Trophoblast cell (in vitro differentiated cells and primary cell): Measurements from ENCODE around the gene TOLLIP.
"Not testable (repeated sequence)": the region's sequence is repeated elsewhere in the genome, so short reads cannot be mapped to it uniquely, and the experiment has no call there.

Experiments
- DNase-seq, 2 donors: peaks; one replicate each; pipeline ENCODE4 v3.0.0-alpha.2; 2016
- H2AFZ ChIP-seq: 2 replicates; pipeline ENCODE4 v1.6.1; 2013; ENCODE audit warnings: low read length, moderate library complexity, mild to moderate bottlenecking; ENCODE audit not compliant: insufficient read depth, poor library complexity
- H2AK5ac ChIP-seq: 2 replicates; pipeline ENCODE4 v1.6.1; 2013; ENCODE audit warnings: mild to moderate bottlenecking, low read length
- H2BK120ac ChIP-seq: 2 replicates; pipeline ENCODE4 v1.6.1; 2013; ENCODE audit warnings: low read length, mild to moderate bottlenecking, moderate library complexity; ENCODE audit not compliant: insufficient read depth, poor library complexity
- H2BK12ac ChIP-seq: 2 replicates; pipeline ENCODE4 v1.6.1; 2013; ENCODE audit warnings: mild to moderate bottlenecking, low read length, moderate library complexity
- H2BK5ac ChIP-seq: 2 replicates; pipeline ENCODE4 v1.6.1; 2013; ENCODE audit warnings: low read length, low read depth, moderate library complexity, mild to moderate bottlenecking; ENCODE audit not compliant: poor library complexity
- H3K14ac ChIP-seq: 2 replicates; pipeline ENCODE4 v1.6.1; 2013; ENCODE audit warnings: mild to moderate bottlenecking, low read length
- H3K18ac ChIP-seq: 2 replicates; pipeline ENCODE4 v1.6.1; 2013; ENCODE audit warnings: mild to moderate bottlenecking, low read length
- H3K23ac ChIP-seq: 2 replicates; pipeline ENCODE4 v1.6.1; 2013; ENCODE audit warnings: low read length
- H3K27ac ChIP-seq: 2 replicates; pipeline ENCODE4 v1.5.1; 2013; ENCODE audit warnings: low read depth, mild to moderate bottlenecking, inconsistent platforms, low read length, moderate library complexity
- H3K27me3 ChIP-seq: 2 replicates; pipeline ENCODE4 v1.6.1; 2013; ENCODE audit warnings: inconsistent platforms, mild to moderate bottlenecking, low read length, moderate library complexity; ENCODE audit not compliant: insufficient read depth
- H3K36me3 ChIP-seq, 2 experiments: 1 replicate in 1 of 2; 2 replicates in 1 of 2; pipeline ENCODE4 v1.6.1; 2013; ENCODE audit warnings: low read length in 2 of 2, mild to moderate bottlenecking in 2 of 2, moderate library complexity in 1 of 2; ENCODE audit not compliant: insufficient read depth in 2 of 2, control insufficient read depth in 1 of 2
- H3K4ac ChIP-seq: 2 replicates; pipeline ENCODE4 v1.6.1; 2013; ENCODE audit warnings: low read depth, mild to moderate bottlenecking, low read length, moderate library complexity
- H3K4me1 ChIP-seq, 2 experiments: 1 replicate in 1 of 2; 2 replicates in 1 of 2; pipeline ENCODE4 v1.6.1; 2013; ENCODE audit warnings: low read length in 2 of 2, mild to moderate bottlenecking in 2 of 2, moderate library complexity in 1 of 2; ENCODE audit not compliant: insufficient read depth in 2 of 2, control insufficient read depth in 1 of 2
- H3K4me2 ChIP-seq: 2 replicates; pipeline ENCODE4 v1.6.1; 2013; ENCODE audit warnings: inconsistent platforms, mild to moderate bottlenecking, low read length, moderate library complexity
- H3K4me3 ChIP-seq: 2 replicates; pipeline ENCODE4 v1.5.1; 2013; ENCODE audit warnings: mild to moderate bottlenecking, low read depth, low read length, inconsistent platforms
- H3K79me1 ChIP-seq: one replicate; pipeline ENCODE4 v1.6.1; 2013; ENCODE audit warnings: low read length
- H3K79me2 ChIP-seq: 2 replicates; pipeline ENCODE4 v1.6.1; 2013; ENCODE audit warnings: low read length, mild to moderate bottlenecking; ENCODE audit not compliant: control insufficient read depth, insufficient read depth, poor library complexity
- H3K9ac ChIP-seq: 2 replicates; pipeline ENCODE4 v1.6.1; 2013; ENCODE audit warnings: mild to moderate bottlenecking, low read length
- H3K9me3 ChIP-seq: 2 replicates; pipeline ENCODE4 v1.6.1; 2013; ENCODE audit warnings: low read depth, mild to moderate bottlenecking, control low read depth, inconsistent platforms, low read length; ENCODE audit not compliant: insufficient read depth
- H4K12ac ChIP-seq: 2 replicates; pipeline ENCODE4 v1.6.1; 2013; ENCODE audit warnings: low read depth, mild to moderate bottlenecking, low read length, moderate library complexity
- H4K8ac ChIP-seq: 2 replicates; pipeline ENCODE4 v1.6.1; 2013; ENCODE audit warnings: low read depth, mild to moderate bottlenecking, low read length, moderate library complexity
- H4K91ac ChIP-seq: one replicate; pipeline ENCODE4 v1.6.1; 2013; ENCODE audit warnings: low read depth, mild to moderate bottlenecking, low read length, moderate library complexity
- WGBS: extraction: QIAGEN DNeasy Blood & Tissue Kit; methylation state at CpG from one replicate; pipeline ENCODE4 v1.1.7; 2013; ENCODE audit warnings: missing lambda C conversion rate; ENCODE audit not compliant: insufficient read length, insufficient coverage; ENCODE audit errors: extremely low coverage; 5-methylcytosine and 5-hydroxymethylcytosine counted together

The TOLLIP gene

GRCh38 chr11:1348146-1348795 is 38.8 kb upstream of the TOLLIP start:
- no peaks in the 10 kb centered on the region for H3K36me3 ChIP-seq
- H3K4me2 ChIP-seq, result no peak overlapping the region
- no peak overlapping the region for H3K27ac ChIP-seq
- no peak overlapping the region for H2BK120ac ChIP-seq
- H3K14ac ChIP-seq, result no peak overlapping the region
- H2BK5ac ChIP-seq, result no peak overlapping the region
- H4K8ac ChIP-seq, result no peak overlapping the region
- no CpG with 5 or more reads among the region's 14 CpGs for WGBS
- H2AK5ac ChIP-seq, result no peak overlapping the region
- no peak overlapping the region for H3K18ac ChIP-seq
- no peak overlapping the region for H3K23ac ChIP-seq
- H3K9me3 ChIP-seq, result no peaks in the 10 kb centered on the region
- no peak overlapping the region for H4K91ac ChIP-seq
- no peak overlapping the region for H3K4me3 ChIP-seq
- no peak overlapping the region for H3K4ac ChIP-seq
- DNase-seq, result no peak
- no peak overlapping the region for H2AFZ ChIP-seq
- H3K79me1 ChIP-seq, result no peaks in the 10 kb centered on the region
- no peaks in the 10 kb centered on the region for H3K27me3 ChIP-seq
- no peak overlapping the region for H2BK12ac ChIP-seq
- no peak overlapping the region for H3K9ac ChIP-seq
- H4K12ac ChIP-seq, result no peak overlapping the region
- no peaks in the 10 kb centered on the region for H3K4me1 ChIP-seq
- H3K79me2 ChIP-seq, result no peaks in the 10 kb centered on the region

- H3K27me3 ChIP-seq, H3K4me1 ChIP-seq, H2AK5ac ChIP-seq, H3K4me2 ChIP-seq, H2BK5ac ChIP-seq, H2AFZ ChIP-seq, H4K91ac ChIP-seq, H3K4ac ChIP-seq, H3K9ac ChIP-seq, H3K23ac ChIP-seq, H3K36me3 ChIP-seq, H4K8ac ChIP-seq, H3K79me1 ChIP-seq, H4K12ac ChIP-seq, H3K4me3 ChIP-seq, H2BK12ac ChIP-seq, H3K18ac ChIP-seq, H3K14ac ChIP-seq, DNase-seq, H3K79me2 ChIP-seq, H2BK120ac ChIP-seq, H3K27ac ChIP-seq, H3K9me3 ChIP-seq: not testable (repeated sequence)
- WGBS, result no CpG with 5 or more reads among the region's 18 CpGs
Observed at GRCh38 chr11:1347411-1347999, 38.1 kb upstream of the TOLLIP start.

- H3K79me2 ChIP-seq, result no peaks in the 10 kb centered on the region
- H3K18ac ChIP-seq, result no peak overlapping the region
- DNase-seq, result no peak
- H3K9ac ChIP-seq, result no peak overlapping the region
- no peak overlapping the region for H3K23ac ChIP-seq
- no peaks in the 10 kb centered on the region for H3K27me3 ChIP-seq
- no peak overlapping the region for H4K12ac ChIP-seq
- no peaks in the 10 kb centered on the region for H3K4me1 ChIP-seq
- WGBS, result no CpG with 5 or more reads among the region's 28 CpGs
- H3K4ac ChIP-seq, result no peak overlapping the region
- H4K8ac ChIP-seq, result no peak overlapping the region
- no peak overlapping the region for H3K4me2 ChIP-seq
- H3K27ac ChIP-seq, result no peak overlapping the region
- no peak overlapping the region for H2AK5ac ChIP-seq
- H2BK120ac ChIP-seq, result no peak overlapping the region
- H3K79me1 ChIP-seq, result no peaks in the 10 kb centered on the region
- no peak overlapping the region for H4K91ac ChIP-seq
- H3K14ac ChIP-seq, result no peak overlapping the region
- no peak overlapping the region for H2BK12ac ChIP-seq
- H3K9me3 ChIP-seq, result no peaks in the 10 kb centered on the region
- no peaks in the 10 kb centered on the region for H3K36me3 ChIP-seq
- H2BK5ac ChIP-seq, result no peak overlapping the region
- H2AFZ ChIP-seq, result no peak overlapping the region
- no peak overlapping the region for H3K4me3 ChIP-seq
Observed at GRCh38 chr11:1346669-1347390, 37.4 kb upstream of the TOLLIP start.

- Histone ChIP-seq H3K27me3 (no peaks in the 10 kb centered on the region), H4K91ac (no peak overlapping the region), H3K79me1 (no peaks in the 10 kb centered on the region), H2BK12ac (no peak overlapping the region), H2AFZ (no peak overlapping the region), H3K9me3 (no peaks in the 10 kb centered on the region), H3K4ac (no peak overlapping the region), H3K4me3 (no peak overlapping the region), H3K36me3 (no peaks in the 10 kb centered on the region), H4K8ac (no peak overlapping the region), H3K79me2 (no peaks in the 10 kb centered on the region), H2BK120ac (no peak overlapping the region), H3K27ac (no peak overlapping the region), H3K18ac (no peak overlapping the region), H3K23ac (no peak overlapping the region), H4K12ac (no peak overlapping the region), H3K9ac (no peak overlapping the region), H3K4me1 (no peaks in the 10 kb centered on the region), H2BK5ac (no peak overlapping the region), H2AK5ac (no peak overlapping the region), H3K14ac (no peak overlapping the region), H3K4me2 (no peak overlapping the region)
- DNase-seq, result no peak
- no CpG with 5 or more reads among the region's 28 CpGs for WGBS
Observed at GRCh38 chr11:1345737-1346513, 36.5 kb upstream of the TOLLIP start.
